HepG2 (cell line): ENCODE measurements around the gene MAN1B1. TPM values are rescaled to one million over a fixed set of nuclear protein-coding genes. Genes with fewer than 3 reads are reported as not detected.

Experiments used
- ATAC-seq: fragments of 200-7000 bp; cut with Tn5 transposase; 3 replicates; pipeline ENCODE4 v1.9.1; 2020; ENCODE audit warnings: mild to moderate bottlenecking, moderate library complexity
- BruUV-seq: library from RNA; stranded (reverse); fragments of 400-500 nt; replicated peaks from 2 replicates; lab custom pipeline; 2021; lab: Mats Ljungman, UMichigan
- CTCF ChIA-PET: fragments of 300-600 bp; formaldehyde crosslinking; extraction: SDS; loops from one replicate; lab custom pipeline; 2021; ENCODE audit warnings: low total read pairs, inconsistent platforms, low intra/inter-chr PET ratio; lab: Yijun Ruan, JAX
- POLR2A ChIA-PET: fragments of 350-600 bp; sonication (Branson Sonifier 250); formaldehyde crosslinking; loops from one replicate; lab custom pipeline; 2020; ENCODE audit warnings: antibody characterized with exemption, inconsistent platforms; lab: Yijun Ruan, JAX
- DNase-seq: peaks from one replicate; pipeline ENCODE4 v3.0.0-alpha.2; 2015; ENCODE audit warnings: low spot score
- FAIRE-seq: peaks from 3 replicates; lab custom pipeline; 2011; peaks lifted over from hg19 to GRCh38; lab: Jason Lieb, UNC
- H2AFZ ChIP-seq: one replicate; pipeline ENCODE4 v1.6.1; 2011; ENCODE audit warnings: low read length, inconsistent platforms
- H3K27ac ChIP-seq: fragments of 300-600 bp; 3 replicates; pipeline ENCODE4 v1.8.0; 2011; ENCODE audit warnings: mixed run types, mild to moderate bottlenecking, mixed read lengths, low read length, inconsistent platforms; ENCODE audit not compliant: insufficient read depth; ENCODE audit errors: extremely low read length
- H3K27me3 ChIP-seq, 2 experiments: fragments of 200-600 bp in 1 of 2; 2 replicates in 1 of 2; 3 replicates in 1 of 2; pipeline versions ENCODE4 v1.6.0 to v1.8.0; 2011; ENCODE audit warnings: low read length in 2 of 2, mild to moderate bottlenecking in 2 of 2, moderate library complexity in 2 of 2, inconsistent platforms in 1 of 2; ENCODE audit not compliant: insufficient read depth in 2 of 2, control insufficient read depth in 1 of 2
- H3K36me3 ChIP-seq, 2 experiments: fragments of 200-600 bp in 1 of 2; replicated peaks in 1 of 2; 2 replicates in 1 of 2; 3 replicates in 1 of 2; pipeline versions ENCODE4 v1.5.1 to v1.8.0; 2011; ENCODE audit warnings: low read length in 2 of 2, inconsistent platforms in 1 of 2; ENCODE audit not compliant: insufficient read depth in 2 of 2, control insufficient read depth in 1 of 2
- H3K4me1 ChIP-seq: 2 replicates; pipeline ENCODE4 v1.5.1; 2012; ENCODE audit warnings: low read length, inconsistent platforms; ENCODE audit not compliant: insufficient read depth
- H3K4me2 ChIP-seq: 2 replicates; pipeline ENCODE4 v1.6.0; 2011; ENCODE audit warnings: low read depth, low read length, inconsistent platforms
- H3K4me3 ChIP-seq, 3 experiments: fragments of 200-600 bp in 1 of 3; sonication (generic), shearing (Covaris generic) in 1 of 3; replicated peaks in 1 of 3; 2 replicates each; pipeline ENCODE4 v1.5.1; 2011 to 2016; ENCODE audit warnings: low read length in 3 of 3, inconsistent platforms in 2 of 3, low read depth in 2 of 3, mild to moderate bottlenecking in 2 of 3, control low read depth in 1 of 3, mixed read lengths in 1 of 3; ENCODE audit not compliant: insufficient read depth in 1 of 3
- H3K79me2 ChIP-seq: one replicate; pipeline ENCODE4 v1.6.1; 2011; ENCODE audit warnings: low read length, inconsistent platforms; ENCODE audit not compliant: insufficient read depth
- H3K9ac ChIP-seq: 2 replicates; pipeline ENCODE4 v1.6.0; 2011; ENCODE audit warnings: mild to moderate bottlenecking, low read depth, low read length, inconsistent platforms; ENCODE audit not compliant: insufficient read depth
- H3K9me3 ChIP-seq: 2 replicates; pipeline ENCODE4 v1.5.1; 2012; ENCODE audit warnings: mild to moderate bottlenecking, low read length
- H4K20me1 ChIP-seq: 2 replicates; pipeline ENCODE4 v1.6.0; 2011; ENCODE audit warnings: inconsistent platforms, mild to moderate bottlenecking, low read length, moderate library complexity; ENCODE audit not compliant: insufficient read depth
- HDAC1 ChIP-seq: sonication (generic); formaldehyde crosslinking; IDR thresholded peaks from 2 replicates; pipeline ENCODE4 v1.5.1; 2020; ENCODE audit warnings: mild to moderate bottlenecking, missing genetic modification reagents
- HNF1A ChIP-seq, 2 experiments: sonication (generic) in 1 of 2; formaldehyde crosslinking in 1 of 2; IDR thresholded peaks; 2 replicates each; pipeline versions ENCODE4 v1.4.0 to v1.6.1; 2016 to 2020; ENCODE audit warnings: borderline replicate concordance in 1 of 2, low read depth in 1 of 2, mild to moderate bottlenecking in 1 of 2, missing genetic modification reagents in 1 of 2
- IKZF5 ChIP-seq: IDR thresholded peaks from 2 replicates; pipeline ENCODE4 v1.6.1; 2018; ENCODE audit warnings: missing genetic modification reagents, mild to moderate bottlenecking, missing compliant biosample characterization
- NR3C1 ChIP-seq: sonication (generic); formaldehyde crosslinking; IDR thresholded peaks from 2 replicates; pipeline ENCODE4 v1.4.0; 2020; ENCODE audit warnings: missing genetic modification reagents
- ZFAT ChIP-seq: sonication (generic); formaldehyde crosslinking; conservative IDR thresholded peaks from 2 replicates; pipeline ENCODE4 v1.8.1; 2023; ENCODE audit warnings: missing genetic modification reagents, inconsistent platforms
- ZNF781 ChIP-seq: sonication (generic); formaldehyde crosslinking; IDR thresholded peaks from 2 replicates; pipeline ENCODE4 v1.5.1; 2020; ENCODE audit warnings: borderline replicate concordance, mild to moderate bottlenecking, missing genetic modification reagents; ENCODE audit errors: not compliant biosample characterization
- ZSCAN21 ChIP-seq: sonication (generic); formaldehyde crosslinking; IDR thresholded peaks from 2 replicates; pipeline ENCODE4 v1.8.0; 2022; ENCODE audit warnings: mild to moderate bottlenecking, missing genetic modification reagents, moderate library complexity, borderline replicate concordance
- whole genome bisulfite sequencing: methylation state at CpG from one replicate; pipeline ENCODE4 v1.1.6; 2017; ENCODE audit warnings: low lambda C conversion rate; 5-methylcytosine and 5-hydroxymethylcytosine counted together
- in situ Hi-C: cut with HindIII; loops from 2 replicates; pipeline ENCODE4 v1.10.0; 2017; ENCODE audit warnings: low pct_unique_long_range_greater_than_20kb; ENCODE audit not compliant: extremely low pct_ligation_motif_present
- intact Hi-C: fragments of 100-400 bp; cut with micrococcal nuclease; formaldehyde crosslinking; loops from one replicate; pipeline ENCODE4 v1.10.0; 2022; ENCODE audit not compliant: unreplicated experiment
- polyA plus RNA-seq, 8 experiments: library from polyadenylated mRNA; depleted of rRNA in 3 of 8; stranded (reverse) in 7 of 8; unstranded in 1 of 8; fragments of >200 nt; fragmentation: Illumina TruSeq in 4 of 8; extraction: Trizol in 4 of 8; gene quantifications; 2 replicates each; pipeline versions ENCODE4 v1.2.1 to v1.2.3, GENCODE V29; 2011 to 2016; ENCODE audit warnings: low read depth in 4 of 8, missing spikeins in 1 of 8, mixed read lengths in 1 of 8; ENCODE audit not compliant: insufficient read depth in 1 of 8
- total RNA-seq, 5 experiments: library from RNA; depleted of rRNA; stranded (reverse); fragments of >200 nt; fragmentation: Illumina TruSeq; extraction: Trizol; gene quantifications; 2 replicates each; pipeline ENCODE4 v1.2.3, GENCODE V29; 2016; ENCODE audit warnings: low read depth in 1 of 5
- TF ChIP-seq, protein P1 (sequence below): sonication (generic); formaldehyde crosslinking; IDR thresholded peaks from 2 replicates; pipeline ENCODE4 v1.4.0; 2020; ENCODE audit warnings: low read depth, missing genetic modification reagents
- TF ChIP-seq, protein P2 (sequence below): sonication (generic); formaldehyde crosslinking; IDR thresholded peaks from 2 replicates; pipeline ENCODE4 v1.8.1; 2023; ENCODE audit warnings: mild to moderate bottlenecking, moderate library complexity, missing genetic modification reagents

Gene MAN1B1
- total and polyA plus RNA-seq, 2 of the 13 experiments (the other 11 are each of a cell fraction or from before 2014, with no cell fraction given): 48.9 to 59.5 TPM

DNA sequence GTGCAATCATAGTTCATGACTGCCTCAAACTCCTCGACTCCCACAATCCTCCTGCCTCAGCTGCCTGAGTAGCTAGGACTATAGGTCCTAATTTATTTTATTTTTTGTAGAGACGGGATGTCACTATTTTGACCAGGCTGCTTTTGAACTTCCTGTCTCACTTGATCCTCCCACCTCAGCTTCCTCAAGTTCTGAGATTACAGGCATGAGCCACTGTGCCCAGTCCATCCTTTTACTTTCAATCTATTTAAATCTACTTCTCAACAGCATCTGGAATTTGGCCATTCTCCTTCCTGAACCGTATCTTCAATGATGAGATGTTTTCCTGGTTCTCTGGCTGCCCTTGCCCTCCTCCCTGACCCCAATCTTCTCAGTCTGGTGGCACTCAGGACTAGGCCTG is 40.0 kb downstream of the MAN1B1 start (continued):
- TF ChIP-seq, protein P1, sequence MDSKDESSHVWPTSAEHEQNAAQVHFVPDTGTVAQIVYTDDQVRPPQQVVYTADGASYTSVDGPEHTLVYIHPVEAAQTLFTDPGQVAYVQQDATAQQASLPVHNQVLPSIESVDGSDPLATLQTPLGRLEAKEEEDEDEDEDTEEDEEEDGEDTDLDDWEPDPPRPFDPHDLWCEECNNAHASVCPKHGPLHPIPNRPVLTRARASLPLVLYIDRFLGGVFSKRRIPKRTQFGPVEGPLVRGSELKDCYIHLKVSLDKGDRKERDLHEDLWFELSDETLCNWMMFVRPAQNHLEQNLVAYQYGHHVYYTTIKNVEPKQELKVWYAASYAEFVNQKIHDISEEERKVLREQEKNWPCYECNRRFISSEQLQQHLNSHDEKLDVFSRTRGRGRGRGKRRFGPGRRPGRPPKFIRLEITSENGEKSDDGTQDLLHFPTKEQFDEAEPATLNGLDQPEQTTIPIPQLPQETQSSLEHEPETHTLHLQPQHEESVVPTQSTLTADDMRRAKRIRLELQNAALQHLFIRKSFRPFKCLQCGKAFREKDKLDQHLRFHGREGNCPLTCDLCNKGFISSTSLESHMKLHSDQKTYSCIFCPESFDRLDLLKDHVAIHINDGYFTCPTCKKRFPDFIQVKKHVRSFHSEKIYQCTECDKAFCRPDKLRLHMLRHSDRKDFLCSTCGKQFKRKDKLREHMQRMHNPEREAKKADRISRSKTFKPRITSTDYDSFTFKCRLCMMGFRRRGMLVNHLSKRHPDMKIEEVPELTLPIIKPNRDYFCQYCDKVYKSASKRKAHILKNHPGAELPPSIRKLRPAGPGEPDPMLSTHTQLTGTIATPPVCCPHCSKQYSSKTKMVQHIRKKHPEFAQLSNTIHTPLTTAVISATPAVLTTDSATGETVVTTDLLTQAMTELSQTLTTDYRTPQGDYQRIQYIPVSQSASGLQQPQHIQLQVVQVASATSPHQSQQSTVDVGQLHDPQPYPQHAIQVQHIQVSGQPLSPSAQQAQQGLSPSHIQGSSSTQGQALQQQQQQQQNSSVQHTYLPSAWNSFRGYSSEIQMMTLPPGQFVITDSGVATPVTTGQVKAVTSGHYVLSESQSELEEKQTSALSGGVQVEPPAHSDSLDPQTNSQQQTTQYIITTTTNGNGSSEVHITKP (CRISPR knock-in tag): no peak
- no peak for TF ChIP-seq NR3C1
- no peak for TF ChIP-seq ZSCAN21
- TF ChIP-seq, all 625 proteins: peak for 0

DNA sequence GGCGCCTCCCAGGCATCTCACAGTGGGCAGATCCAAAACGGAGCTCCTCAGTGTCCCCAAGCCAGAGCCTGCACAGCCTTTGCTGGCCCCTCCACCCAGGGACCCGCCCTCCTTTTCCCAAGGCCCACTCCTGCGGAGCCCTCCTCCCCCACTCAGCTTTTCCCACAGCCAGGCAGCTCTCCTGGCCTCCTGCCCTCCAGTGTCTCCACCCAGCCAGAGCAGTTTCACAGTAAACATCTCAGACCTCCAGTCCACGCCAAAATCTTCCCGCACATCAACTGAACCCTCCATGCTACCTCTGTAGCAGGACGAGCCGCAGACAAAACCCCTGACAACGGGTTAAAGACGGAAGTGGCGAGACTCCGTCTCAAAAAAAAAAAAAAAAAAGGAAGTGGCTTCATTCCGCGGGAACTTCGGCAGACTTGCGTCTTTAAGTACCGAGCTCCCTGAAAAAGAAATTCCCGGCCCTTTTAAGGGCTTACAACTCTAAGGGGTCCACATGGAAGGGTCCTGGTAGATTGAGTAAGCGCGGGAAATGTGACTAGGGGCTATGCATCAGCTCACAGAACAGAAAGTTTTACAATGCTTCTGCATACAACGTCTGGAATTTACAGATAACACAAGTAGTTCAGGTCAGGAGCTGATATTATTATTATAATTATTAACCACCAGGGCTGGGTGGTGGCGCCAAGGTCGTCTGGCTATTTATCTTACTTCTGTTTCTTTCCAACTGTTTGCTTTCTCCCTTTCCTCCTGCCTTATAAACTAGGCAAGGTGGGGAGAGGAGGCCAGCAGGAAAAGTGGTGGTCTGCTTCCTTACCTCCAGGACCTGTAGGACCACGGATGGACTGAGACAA is 40.7 kb downstream of the MAN1B1 start:
- intact Hi-C loops (no loop called here), in situ Hi-C loops (no loop called here)
- Histone ChIP-seq H3K9me3 (no peaks in the 10 kb centered on the region), H3K4me2 (peak overlapping the region; percentile 98), H3K36me3 (no peaks in the 10 kb centered on the region), H3K4me1 (peaks cover 27% of the 10 kb centered on the region), H3K9ac (peak overlapping the region; percentile 80), H3K27me3 (no peaks in the 10 kb centered on the region), H2AFZ (no peak overlapping the region), H4K20me1 (peaks cover 5% of the 10 kb centered on the region; the same call in 1 of the 2 replicates), H3K79me2 (peaks cover 19% of the 10 kb centered on the region), H3K27ac (peak overlapping the region; percentile 82), H3K4me3 (peak overlapping the region; percentile 75 to 90 (median 85))
- ATAC-seq (peak; percentile 6; the same call in 2 of the 3 replicates), DNase-seq (peak; percentile 65), FAIRE-seq (peak; percentile 57)
- ChIA-PET POLR2A (interaction anchor here (0.6 to 2.2 kb wide), 16 partner anchors 11 to 149 kb away, joined by 3 to 16 read pairs (median 4); partner anchors contain the start of genes ENTPD2, MAN1B1, RNF224 and SSNA1), CTCF (no interaction called here)
- 3% methylated on average over 24 of the region's 24 CpGs for WGBS
- no TSS peak for BruUV-seq
- 0 out of 2 replicates have a peak, but pooled peaks have one; percentile 34 for TF ChIP-seq HNF1A (IDR thresholded peaks at IDR 0.05; ENCODE audit: low read depth)
- no peak for TF ChIP-seq HNF1A (CRISPR knock-in tag; IDR thresholded peaks at IDR 0.05; ENCODE audit: borderline replicate concordance)
- no peak for TF ChIP-seq ZFAT (CRISPR knock-in tag)
- peak; percentile 18 for TF ChIP-seq ZNF781 (CRISPR knock-in tag)
- peak; percentile 50; the same call in 1 of the 2 replicates for TF ChIP-seq HDAC1 (CRISPR knock-in tag)
- no peak for TF ChIP-seq IKZF5
- TF ChIP-seq, protein P2, sequence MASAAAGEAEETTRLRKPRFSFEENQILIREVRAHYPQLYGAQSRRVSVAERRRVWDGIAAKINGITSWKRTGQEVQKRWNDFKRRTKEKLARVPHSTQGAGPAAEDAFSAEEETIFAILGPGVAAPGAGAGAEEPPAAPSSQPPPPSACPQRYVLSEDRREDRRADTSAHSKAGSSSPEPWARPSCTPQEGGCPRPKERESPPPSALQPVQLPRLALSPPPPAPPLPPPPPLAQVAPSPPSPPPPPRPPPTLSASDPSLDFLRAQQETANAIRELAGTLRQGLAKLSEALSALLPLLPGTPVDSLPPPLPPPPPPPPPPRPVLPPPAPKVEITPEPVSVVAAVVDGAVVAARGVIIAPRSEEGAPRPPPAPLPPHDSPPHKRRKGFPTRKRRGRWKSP: peak; percentile 67
